GM12864 (cell line): ENCODE data around the gene ZNF862.

ENCODE experiments used
- DNase-seq: peaks from one replicate; pipeline ENCODE4 v3.0.0-alpha.2; 2011; ENCODE audit warnings: low read depth
- H3K4me3 ChIP-seq: 2 replicates; pipeline ENCODE4 v1.5.1; 2011; ENCODE audit warnings: mild to moderate bottlenecking, low read depth, low read length, control low read depth
- CTCF ChIP-seq: IDR thresholded peaks from 2 replicates; pipeline ENCODE4 v1.5.1; 2011; ENCODE audit warnings: low read depth, mild to moderate bottlenecking, moderate library complexity, low read length, control low read depth, inconsistent platforms; ENCODE audit errors: missing control alignments

The ZNF862 gene

GRCh38 chr7:149801002-149801566 lies 37.1 kb upstream of the ZNF862 start:
- H3K4me3 ChIP-seq: no peak overlapping the region
- DNase-seq: no peak
- no peak for TF ChIP-seq CTCF

GRCh38 chr7:149801816-149802215 lies 36.4 kb upstream of the ZNF862 start:
- no peak for DNase-seq
- TF ChIP-seq CTCF: no peak
- no peak overlapping the region for H3K4me3 ChIP-seq

GRCh38 chr7:149802966-149803365 lies 35.2 kb upstream of the ZNF862 start:
- TF ChIP-seq CTCF: no peak
- no peak overlapping the region for H3K4me3 ChIP-seq
- DNase-seq: no peak

- TF ChIP-seq CTCF: no peak
- DNase-seq: no peak
- H3K4me3 ChIP-seq: no peak overlapping the region
These were observed 34.6 kb upstream of the ZNF862 start for GRCh38 chr7:149803551-149804074.

- no peak for DNase-seq
- no peak overlapping the region for H3K4me3 ChIP-seq
- TF ChIP-seq CTCF: no peak
These were observed 34.1 kb upstream of the ZNF862 start for GRCh38 chr7:149804106-149804505.

- TF ChIP-seq CTCF: no peak
- no peak overlapping the region for H3K4me3 ChIP-seq
- DNase-seq: no peak
These were observed 31.4 kb upstream of the ZNF862 start for GRCh38 chr7:149806726-149807125.

- no peak for TF ChIP-seq CTCF
- no peak for DNase-seq
- H3K4me3 ChIP-seq: no peak overlapping the region
These were observed 29.9 kb upstream of the ZNF862 start for GRCh38 chr7:149808311-149808710.
